HG03095 (cell line): Measurements from ENCODE around the gene RB1.
A peak's percentile ranks its signal among the peaks of the same experiment; 100 is the strongest.

Source experiments
- ATAC-seq: cut with Tn5 transposase; IDR thresholded peaks from one replicate; pipeline ENCODE4 v1.9.1; 2021; ENCODE audit warnings: moderate library complexity; ENCODE audit not compliant: unreplicated experiment

The RB1 gene

DNA sequence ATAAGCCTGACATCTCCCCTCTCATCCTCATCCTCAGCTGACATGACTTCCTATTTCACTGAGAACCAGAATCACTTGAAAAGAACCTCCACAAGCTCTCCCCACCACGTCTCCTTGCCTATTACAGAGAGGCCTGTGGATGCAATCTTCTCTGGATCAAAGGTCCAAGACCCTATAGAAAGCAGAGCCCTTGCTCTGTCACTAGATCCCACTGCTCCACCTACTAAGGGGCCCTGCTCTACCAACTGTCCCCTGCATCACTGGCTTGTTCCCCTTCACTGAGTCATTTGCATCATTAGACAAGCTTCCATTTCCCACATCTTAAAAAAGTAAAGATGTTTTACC is 188.5 kb downstream of the RB1 start:
- ATAC-seq = peak; percentile 44

DNA sequence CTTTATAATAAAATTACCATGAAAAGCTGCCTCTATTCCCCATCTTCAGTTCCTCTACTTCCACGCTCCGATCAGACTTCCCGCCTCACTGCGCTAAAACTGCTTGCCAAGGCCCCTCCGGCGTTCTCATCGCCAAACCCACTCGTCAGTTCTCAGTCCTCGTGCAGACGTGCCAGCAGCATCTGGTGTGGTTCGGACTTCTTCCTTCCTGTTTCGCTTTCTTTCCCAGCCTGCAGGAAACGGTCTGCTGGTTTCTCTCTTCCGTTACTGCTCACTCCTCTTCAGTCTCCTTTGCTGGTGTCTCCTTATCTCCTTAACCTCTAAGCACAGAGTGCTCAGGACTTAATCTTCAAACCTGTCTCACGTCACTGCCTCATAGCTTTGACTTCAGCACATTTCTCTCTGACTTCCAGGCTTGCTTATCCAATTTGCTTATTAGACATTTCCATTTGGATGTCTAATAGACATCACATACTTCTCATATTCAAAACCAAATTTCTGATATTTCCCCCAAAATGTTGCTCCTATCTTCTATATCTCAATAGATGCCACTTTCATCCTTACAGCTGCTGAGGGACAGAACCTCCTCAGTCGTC is 189.0 kb downstream of the RB1 start:
- peak; percentile 81 for ATAC-seq

DNA sequence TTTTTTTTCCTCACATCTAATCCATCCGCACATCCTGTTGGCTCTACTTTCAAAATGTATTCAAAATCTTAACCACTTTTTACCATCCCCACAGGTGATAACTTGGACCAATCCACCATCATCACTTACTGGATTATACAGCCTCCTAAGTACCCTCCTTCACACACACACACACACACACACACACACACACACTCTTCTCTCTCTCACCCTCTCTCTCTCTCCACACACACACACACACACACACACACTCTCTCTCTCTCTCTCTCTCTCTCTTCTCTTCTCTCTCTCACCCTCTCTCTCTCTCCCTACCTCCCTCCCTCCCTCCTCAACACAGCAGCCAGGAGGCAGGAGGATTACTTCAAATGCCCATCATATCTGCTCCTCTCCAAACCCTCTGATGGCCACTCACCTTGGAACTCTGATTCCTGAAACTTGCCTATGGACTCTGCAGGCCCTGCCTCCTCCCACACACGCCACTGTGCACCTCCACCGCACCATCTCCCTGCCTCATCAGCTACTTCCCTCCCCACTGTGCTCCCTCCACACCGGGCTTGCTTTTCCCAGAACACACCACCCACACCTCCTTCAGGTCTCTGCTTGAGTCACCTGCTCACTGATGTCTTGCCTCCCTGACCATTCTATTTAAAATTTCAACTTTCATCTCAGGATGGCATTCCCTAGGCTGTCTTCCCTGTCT is 189.7 kb downstream of the RB1 start:
- ATAC-seq = no peak

DNA sequence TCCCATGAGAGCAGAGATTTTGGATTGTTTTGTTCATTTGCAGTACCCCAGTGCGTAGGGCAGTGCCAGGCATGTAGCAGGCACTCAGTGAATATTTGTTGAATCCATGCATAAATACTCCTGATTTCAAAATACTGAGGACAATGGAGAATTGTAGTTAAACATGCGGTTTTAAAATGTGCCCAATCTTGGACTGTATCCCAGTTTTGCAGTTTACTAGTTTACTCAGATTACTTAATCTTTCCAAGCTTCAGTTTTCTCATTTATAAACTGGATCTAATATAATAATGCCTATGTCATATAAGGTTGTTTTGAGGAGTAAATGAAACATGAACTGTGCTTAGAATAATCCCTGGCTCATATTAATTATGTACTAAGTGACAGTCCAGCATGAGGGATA is 190.3 kb downstream of the RB1 start:
- no peak for ATAC-seq

DNA sequence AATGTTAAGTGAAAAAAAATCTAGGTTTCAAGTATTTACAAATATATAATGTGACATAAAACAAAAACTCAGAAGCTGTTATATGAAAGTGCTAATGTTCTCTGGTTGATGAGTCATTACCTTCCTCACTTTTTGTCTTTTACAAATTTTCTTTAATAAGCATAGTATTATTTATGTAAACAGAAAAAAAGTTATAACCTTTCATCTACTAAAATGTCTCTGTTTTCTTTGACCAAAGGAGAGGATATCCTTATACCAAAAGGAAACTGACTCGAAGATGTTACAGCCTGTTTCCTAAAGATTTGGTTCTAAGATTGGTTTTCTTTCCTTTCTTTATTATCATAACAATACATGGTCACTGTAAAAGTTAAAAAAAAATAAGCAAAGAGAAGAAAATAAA is 191.3 kb downstream of the RB1 start:
- ATAC-seq = no peak

GRCh38 chr13:48496271-48497161 is 193.0 kb downstream of the RB1 start:
- ATAC-seq = no peak

DNA sequence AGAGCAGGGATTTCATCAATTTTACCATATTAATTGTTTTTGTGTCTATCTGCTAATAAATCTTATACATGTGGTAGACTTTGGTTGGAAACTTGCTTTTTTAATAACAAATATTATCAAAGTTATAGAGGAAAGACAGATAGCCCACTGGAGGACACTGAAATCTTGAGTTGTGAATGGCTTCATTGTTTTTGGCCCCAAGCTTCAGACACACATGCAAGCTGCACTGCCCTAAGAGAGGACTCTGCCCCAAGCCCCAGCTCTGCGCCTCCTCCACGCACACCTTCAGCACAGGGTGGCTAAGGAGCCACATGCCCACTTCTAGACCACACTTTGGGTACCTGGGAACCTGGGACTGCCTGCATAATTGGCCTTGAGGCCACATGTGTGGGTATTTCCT is 194.1 kb downstream of the RB1 start:
- no peak for ATAC-seq

GRCh38 chr13:48500652-48501197 is 197.2 kb downstream of the RB1 start:
- ATAC-seq = peak; percentile 35

GRCh38 chr13:48501705-48502104 is 198.2 kb downstream of the RB1 start:
- ATAC-seq = peak; percentile 31

- no peak for ATAC-seq
Measured at GRCh38 chr13:48502601-48503319, 199.2 kb downstream of the RB1 start.

- no peak for ATAC-seq
Measured at GRCh38 chr13:48504606-48505005, 201.1 kb downstream of the RB1 start.

DNA sequence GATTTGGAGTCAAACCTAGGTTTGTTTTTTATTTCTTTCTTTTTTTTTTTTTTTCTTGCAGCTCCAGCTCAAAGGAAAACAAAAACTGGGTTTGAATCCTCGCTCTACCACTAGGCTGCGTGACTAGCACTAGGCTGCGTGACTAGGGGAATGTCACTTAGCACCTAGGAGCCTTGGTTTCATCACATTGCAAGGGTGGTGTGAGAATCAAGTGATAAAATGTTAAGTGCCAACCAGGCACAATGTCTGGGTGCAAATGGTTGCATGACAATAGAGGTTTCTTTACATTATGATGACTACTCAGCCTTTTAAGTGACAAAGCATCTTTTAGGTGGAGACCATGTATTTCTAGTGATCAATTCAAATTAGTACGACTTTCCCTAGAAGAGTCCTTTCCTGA is 201.5 kb downstream of the RB1 start:
- no peak for ATAC-seq

- ATAC-seq = peak; percentile 68
Measured at GRCh38 chr13:48505597-48506091, 202.1 kb downstream of the RB1 start.

DNA sequence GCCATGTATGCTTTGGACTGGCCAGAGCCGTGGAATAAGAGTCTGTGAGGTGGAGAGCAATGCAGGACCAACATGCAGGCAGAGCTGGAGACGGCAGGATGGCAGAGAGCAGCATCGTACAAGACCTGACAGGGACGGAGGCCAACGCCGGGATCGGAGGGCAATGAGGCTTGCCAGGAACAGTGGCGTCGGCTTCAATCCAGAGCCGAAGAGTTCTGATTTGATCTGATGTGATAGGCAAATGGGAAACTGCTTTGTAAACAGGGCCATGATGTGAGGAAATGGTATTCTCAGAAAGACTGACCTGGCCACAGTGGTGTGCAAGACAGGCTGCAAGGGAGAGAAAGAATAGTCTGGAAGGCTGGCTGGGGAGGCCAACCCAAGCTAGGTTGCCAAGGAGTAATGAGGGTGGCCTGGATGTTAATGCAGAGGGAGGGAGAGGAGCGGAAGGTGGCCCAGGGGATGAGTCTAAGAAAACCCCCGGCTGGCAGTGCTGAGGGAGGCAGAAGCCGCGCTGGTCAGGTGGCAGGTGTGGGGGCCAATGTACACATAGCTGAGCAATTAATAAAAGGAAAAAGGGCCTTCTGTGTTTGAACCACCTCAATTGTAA is 202.6 kb downstream of the RB1 start:
- peak; percentile 24 for ATAC-seq

- no peak for ATAC-seq
Measured at GRCh38 chr13:48507021-48507420, 203.5 kb downstream of the RB1 start.

GRCh38 chr13:48508011-48508410 is 204.5 kb downstream of the RB1 start:
- no peak for ATAC-seq

DNA sequence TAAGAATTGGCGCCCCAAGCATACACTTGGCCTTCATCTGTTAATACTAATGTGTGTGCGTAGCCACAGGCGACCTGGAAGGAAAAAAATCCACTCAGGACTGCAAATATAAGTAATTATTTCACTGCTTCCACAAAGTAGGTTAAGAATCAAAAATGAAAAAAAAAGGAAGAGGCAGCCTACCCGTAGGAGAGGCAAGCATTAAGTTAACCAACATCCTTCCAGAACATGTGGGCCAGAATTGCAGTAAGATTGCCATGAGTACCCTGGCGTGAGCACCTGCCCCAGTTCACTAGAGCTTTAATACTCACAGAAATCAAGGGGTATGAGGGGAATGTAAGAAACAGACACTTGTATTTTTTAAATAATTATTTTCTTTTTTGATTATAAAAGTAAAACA is 207.1 kb downstream of the RB1 start:
- no peak for ATAC-seq

GRCh38 chr13:48511621-48512230 is 208.2 kb downstream of the RB1 start:
- ATAC-seq = no peak

DNA sequence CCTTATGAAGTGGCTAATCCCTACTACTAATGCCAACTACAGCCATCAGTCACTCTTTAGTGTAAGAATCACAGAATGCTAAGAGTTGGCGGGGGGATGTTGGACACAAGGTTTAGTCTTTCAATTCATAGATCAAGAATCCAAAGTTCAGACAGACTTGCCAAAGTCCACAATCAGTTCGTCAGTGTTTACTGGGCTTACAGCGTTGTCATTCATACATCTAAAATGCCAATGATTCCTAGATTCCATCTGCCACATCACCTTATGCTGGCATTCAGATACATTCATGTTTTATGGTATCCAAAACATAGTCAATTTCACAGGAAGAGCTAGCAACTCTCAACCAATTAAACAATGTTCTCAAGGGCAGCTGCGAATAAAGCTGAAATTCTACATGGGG is 211.2 kb downstream of the RB1 start:
- no peak for ATAC-seq

GRCh38 chr13:48515732-48516131 is 212.2 kb downstream of the RB1 start:
- no peak for ATAC-seq
